NCI-H748 (cell line): ENCODE results near the gene PARM1.
"Not testable (repeated sequence)": the region's sequence is repeated elsewhere in the genome, so short reads cannot be mapped to it uniquely, and the experiment has no call there.

Source experiments
- DNase-seq: peaks from one replicate; lab custom pipeline; 2025; ENCODE audit not compliant: unreplicated experiment; lab: John Stamatoyannopoulos, UW

The PARM1 gene

DNA sequence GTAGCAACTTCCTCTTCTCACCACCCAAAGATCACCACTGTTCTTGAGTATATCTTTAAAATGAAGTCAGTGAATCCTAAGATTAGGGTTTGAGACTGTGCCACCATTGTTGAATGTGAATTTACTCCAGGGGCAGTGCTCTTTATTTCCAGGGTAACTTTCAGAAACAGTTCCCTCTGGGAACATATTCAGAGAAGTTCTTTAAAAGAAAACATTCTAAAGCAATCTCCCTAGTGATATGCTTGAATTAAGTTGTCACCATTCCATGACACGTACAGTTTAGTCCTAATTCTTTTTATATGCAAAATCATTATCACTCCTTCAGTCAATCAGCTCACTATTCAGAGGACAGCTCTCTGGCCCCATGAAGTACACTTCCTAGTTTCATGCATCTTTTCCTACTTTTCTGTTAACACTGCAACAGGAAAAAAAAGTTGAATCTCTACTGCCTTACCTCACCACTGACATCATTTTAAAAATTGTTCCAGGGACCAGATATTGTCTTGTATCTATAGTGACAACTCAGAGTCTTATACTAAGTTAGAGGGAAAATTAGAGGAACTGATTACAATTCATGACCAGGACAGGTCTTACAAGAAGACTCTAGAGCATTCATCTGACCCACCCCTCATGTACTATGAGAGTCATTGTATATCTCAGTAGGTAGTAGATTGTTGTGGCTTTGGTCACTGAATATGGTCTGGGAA, 49.8 kb downstream of the PARM1 start:
- DNase-seq = no peak

DNA sequence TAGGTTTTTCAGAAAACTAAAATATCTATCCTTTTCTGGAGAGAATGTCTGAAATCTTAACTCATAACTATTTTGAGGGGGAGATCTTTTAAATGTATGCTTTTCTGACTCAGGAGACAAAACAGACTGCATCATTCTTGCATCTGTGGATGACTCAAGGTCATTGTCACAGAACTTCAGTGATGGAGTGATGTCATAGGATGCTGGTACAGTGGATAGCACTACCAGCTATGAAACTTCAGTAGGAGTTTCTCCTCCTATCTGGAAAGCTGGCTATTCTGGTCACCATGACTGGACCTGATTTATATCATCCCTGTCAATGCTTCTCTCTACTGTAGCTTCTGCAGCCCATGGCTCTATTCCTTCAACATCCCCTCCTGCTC, 50.3 kb downstream of the PARM1 start:
- DNase-seq = no peak

DNA sequence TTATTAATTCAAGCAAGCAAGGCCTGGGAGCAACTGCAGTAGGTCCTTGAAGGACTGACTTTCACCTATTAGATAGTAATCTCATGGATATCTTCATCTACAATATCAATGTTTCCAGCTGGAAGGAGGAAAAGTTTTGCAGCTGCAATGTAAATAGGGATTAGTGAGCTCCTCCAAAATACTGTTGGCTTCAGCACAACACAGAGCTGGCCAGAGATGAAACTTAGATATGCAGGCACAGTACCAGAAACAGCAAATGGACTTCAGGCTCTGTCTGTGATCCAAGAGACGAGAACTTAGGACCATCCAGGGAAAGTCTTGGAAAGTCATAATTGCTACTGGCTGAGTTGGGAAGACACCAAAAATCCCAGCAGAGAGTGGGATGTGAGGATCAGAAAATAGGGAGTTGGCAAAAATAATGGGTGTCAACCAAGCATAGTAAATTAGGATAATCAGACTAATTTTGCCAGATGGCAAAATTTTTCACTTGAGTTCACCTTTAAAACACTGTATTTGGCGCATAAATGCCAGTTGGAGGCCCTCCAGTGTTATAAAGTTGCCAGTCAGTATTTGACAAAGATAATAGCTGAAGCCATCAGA, 57.5 kb downstream of the PARM1 start:
- no peak for DNase-seq

DNA sequence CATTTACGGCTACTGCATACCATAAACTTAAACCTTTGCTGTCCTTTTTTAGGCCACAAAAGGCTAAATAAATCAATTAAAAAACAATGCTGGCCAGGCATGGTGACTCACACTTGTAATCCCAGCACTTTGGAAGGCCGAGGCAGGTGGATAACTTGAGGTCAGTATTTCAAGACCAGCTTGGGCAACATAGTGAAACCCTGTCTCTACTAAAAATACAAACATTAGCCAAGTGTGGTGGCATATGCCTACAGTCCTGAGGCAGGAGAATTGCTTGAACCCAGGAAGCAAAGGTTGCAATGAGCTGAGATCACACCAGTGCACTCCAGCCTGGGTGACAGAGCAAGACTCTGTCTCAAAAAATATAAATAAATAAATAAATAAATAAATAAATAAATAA, 61.5 kb downstream of the PARM1 start:
- not testable (repeated sequence) for DNase-seq

DNA sequence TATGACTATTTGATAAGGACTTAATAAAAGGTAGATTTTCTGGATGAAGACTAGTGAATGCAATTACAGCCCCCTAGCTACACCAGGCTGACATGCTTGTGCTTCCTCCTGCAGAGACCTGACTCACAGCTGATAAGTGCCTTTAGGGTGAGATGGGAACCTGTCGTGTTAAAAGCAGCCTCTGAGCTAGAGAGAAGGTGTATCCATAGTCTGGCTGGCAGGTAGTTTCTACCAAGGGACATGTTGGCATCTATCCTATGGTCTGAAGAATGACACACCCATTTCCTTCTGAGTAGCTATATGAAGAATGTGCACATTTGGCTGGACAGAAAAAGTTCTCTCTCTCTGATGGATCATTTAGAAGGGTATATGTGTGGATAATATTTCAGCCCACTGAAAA, 64.1 kb downstream of the PARM1 start:
- no peak for DNase-seq

DNA sequence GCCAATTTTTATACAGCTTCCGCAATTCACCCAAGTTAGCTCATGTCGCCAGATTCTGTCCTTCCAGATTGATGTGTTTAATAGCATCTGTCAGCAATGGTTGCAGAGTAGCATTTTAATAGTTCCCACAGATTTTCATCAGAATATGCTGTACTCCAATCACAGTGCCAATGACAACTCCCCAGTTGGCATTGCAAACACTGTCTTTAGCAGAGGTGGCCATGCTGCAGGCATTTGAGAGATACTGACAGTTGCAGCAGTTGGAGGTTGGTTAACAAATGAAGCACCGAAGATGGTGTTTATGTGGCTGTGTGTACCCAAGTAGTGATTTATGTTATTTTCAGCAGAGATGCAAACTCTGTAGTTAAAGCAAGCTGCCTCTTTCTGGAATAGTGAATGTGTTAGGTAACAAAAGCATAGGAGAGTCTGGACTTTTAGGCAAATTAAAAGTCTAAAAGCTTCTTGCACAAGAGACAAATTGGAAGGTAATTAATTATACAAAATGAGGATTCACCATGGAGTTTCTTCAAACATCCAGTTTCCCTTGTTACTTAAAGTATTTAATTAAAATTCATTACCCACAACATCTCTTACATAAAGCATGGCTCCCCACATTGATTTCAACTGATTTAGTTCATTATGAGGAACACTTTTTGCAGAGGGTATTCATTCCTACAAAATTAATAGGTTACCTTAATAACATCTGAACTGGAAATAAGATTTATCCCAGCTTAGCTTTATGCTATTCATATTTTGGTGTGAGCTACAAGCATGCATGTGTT, 65.2 kb downstream of the PARM1 start:
- DNase-seq = no peak

DNA sequence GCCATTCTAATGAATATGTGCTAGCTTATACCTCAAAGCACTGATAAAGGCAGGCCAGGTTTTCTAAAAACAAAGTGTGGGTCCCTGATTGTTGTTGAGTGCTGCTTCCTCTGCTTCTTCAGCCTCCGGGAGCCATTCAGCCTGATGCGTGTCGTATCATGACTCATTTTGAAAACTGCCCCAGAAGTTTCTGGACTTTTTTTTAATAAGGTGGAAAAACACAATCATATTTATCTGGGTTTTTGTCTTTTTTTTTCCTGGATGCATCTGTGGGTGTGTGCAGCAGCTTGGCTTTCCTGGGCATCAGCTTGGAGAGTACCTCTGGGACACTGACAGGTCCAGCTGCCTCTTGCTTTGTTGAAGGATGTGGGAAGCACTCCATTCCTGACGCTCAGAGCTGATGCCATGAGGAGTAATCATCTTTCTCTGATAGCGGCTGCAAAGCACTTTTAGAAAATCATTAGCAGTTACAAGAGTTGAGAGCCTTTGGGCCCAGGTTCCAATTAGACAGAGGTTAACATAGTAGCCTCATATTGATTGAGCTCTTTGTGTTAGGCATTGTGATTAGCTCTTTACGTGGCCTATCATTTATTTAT, 66.9 kb downstream of the PARM1 start:
- DNase-seq = no peak

DNA sequence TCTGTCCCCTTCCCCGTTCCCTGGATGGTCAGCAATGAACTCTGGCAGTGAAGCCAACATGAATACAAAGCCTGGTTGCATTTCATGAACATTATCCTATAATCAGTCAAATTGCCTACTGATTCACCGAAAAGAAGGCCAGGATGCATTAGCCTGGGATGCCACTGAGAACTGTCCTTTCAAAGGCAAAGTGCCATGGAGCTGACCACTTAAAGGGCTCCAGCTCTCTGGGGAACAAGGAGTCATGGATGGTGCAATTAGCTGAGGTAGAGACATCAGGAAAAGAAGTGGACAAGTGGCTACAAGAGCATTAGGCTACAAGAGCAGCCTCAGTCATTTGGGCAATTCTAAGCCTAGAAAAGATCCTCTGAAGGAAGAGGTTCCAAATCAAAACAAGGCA, 69.0 kb downstream of the PARM1 start:
- DNase-seq = no peak

DNA sequence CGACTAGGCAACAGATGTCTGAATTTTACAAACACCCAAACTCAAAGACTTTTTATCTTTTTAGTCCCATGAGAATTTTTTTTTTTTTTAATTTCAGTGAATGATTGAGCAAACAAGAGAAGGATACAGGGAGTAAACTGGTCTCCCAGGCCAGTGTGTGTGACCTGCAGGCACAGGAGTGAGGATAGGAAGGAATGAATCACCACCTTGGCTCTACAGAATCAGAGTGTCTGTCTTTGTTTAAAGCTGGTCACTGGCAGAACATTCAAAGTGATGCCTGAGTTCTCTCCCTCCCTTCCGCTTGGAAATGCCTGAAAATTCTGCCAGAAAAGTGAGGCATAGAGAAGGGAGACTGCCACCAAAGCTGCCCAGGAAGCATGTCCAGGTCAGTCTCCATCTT, 69.5 kb downstream of the PARM1 start:
- DNase-seq = no peak

DNA sequence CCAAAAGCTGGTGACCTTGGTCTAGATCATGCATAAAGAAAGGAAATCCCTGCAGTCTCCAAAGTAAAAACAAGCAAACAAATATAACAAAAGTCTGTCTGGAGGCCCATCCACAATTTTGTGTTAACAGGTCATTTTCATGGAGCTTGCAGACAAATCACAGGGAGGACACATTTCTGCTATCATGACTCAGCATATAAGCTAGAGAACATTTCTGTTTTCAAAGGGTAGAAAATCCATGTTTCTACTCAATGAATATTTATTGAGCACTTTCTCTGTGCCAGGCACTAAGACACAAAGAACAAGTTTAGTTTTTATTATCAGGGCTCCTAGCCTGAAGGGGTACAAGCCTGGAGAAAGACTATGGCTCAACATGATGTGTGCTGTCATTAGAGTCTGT, 71.1 kb downstream of the PARM1 start:
- no peak for DNase-seq

DNA sequence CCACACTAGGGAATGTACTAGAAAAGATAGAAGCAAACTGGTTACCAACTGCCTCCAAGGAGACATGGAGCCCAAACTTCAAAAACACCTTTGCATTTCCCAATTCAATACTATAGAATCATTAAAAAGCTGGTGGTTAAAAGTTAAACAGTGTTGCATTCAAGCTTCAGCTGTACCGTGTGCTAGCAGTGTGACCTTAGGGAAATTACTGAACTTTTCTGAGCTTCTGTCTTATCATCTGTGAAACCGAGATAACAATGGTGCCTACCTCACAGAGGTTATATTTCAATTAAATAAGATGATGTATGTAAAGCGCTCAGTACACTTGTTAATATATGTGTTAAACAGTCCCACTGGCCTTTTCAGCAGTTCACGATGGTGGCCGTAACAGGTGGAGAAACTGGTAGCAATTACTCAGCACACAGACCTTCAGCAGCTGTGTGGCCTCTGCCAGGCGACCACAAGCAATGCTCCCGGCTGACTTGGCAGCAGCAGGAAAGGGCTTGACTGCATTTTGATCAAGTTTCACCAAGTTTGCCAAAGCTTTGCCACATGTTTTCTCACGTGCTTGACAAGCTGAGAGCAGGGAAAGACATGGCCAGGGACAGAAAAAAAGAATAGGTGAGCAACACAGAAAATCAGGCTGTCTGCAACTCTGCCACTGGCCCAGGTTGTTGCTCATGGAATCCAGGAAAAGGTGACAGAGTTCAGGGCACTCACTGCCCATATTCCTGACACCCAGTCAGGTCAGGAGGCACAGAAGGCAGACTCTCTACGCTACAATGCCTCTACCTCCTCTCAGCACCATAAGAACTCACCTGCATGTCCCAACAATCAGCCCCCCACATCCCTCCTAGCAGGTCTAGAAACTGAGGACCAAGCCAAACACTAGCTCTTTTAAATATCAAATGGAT, 72.1 kb downstream of the PARM1 start:
- DNase-seq = no peak

DNA sequence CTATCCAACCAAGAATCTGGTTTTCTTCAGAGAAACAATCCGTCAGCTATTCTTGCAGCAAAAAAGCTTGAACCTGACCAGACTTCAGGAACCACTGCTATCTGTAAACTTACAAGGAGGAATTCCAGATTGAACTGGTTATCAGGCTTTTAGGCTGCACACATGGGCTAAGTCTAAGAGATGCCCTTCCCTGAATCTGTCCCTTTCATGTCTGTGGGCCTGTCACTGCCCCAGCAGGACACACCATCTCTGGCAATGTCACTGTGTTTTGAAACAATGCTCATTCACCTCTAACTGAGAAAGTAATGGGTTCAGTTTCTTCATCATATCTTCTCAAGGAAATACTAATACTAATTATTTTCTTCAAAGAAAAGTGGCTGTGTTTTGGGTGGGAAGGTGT, 72.8 kb downstream of the PARM1 start:
- DNase-seq = no peak

DNA sequence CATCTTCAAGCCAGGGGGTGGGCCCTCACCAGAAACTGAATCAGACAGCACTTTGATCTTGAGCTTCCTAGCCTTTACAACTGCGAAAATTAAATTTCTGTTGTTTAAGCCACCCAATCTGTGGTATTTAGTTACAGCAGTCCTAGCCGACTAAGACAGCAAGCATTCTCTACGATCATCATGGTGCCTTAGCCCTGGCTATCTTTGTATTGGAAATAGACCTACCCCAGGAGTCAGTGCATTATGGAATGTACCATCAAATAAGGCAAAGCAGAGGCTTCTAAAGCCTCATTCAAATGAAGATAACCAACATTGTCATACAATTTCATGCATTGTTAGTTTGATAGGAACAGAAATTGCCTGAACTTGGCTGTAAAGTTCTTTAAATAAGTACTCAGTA, 75.0 kb downstream of the PARM1 start:
- no peak for DNase-seq

DNA sequence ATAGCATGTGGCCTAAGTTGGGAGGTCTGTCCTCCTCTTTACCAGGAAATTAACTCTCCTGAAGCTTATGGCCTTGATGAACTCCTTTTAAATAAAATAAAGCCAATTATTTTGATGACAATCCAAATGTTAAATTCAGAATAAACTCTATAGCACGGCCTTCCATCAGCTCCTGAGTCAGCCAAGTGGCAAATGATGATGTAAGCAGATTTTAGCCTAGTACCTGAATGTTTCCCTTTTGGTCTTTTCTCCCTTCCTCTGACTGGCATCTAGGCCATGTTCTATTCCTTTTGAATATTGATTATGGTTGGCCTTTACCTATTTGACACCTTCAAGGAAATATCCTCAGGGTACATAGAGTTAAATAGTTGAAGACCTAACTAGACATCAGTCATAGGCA, 76.2 kb downstream of the PARM1 start:
- no peak for DNase-seq

DNA sequence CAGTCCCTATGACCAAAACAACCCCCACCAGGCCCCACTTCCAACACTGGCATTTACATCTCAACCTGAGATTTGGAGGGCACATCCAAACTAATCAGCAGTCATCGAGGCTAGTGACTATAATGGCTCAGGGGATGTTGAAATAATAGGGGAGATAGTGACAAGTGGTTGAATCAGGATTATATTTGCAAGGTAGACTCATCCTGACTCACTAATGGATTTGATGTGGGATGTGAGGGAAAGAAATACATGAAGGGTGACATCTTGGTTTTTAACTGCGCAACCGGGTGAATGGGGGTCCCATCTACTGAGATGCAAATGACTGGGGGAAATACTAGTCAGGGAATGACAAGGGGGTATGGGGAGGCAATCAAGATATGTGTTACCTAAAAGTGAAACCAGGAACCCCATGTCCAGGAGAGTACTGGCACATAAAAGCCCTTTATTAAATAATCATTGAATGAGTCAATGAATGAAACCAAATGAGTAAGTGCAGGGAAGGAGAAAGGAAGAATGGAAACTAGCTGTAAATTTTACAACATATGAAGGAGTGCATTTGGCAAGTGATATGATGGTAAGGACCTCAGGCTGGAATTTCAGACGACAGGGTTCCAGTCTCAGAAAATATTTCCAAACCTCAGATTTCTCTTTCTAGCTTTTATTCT, 78.3 kb downstream of the PARM1 start:
- DNase-seq = no peak

DNA sequence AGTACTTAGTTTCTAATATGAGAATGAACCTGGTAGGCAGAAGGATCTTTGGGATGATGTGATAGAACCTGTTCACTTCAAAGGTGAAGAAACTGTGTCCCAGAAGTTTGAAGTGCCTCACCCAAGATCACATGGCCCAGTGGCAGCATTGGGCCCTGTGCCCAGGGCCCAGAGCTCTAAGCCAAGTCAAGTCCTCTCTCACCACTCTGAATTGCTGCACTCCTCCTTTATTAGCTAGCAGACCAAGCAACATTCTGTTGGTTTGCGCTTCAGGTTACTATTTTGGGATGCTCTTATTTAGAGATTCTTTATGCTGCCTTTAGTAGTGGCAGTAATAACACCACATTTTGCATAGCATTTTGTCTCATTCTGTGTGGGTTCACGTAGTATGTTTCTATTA, 82.7 kb downstream of the PARM1 start:
- no peak for DNase-seq

DNA sequence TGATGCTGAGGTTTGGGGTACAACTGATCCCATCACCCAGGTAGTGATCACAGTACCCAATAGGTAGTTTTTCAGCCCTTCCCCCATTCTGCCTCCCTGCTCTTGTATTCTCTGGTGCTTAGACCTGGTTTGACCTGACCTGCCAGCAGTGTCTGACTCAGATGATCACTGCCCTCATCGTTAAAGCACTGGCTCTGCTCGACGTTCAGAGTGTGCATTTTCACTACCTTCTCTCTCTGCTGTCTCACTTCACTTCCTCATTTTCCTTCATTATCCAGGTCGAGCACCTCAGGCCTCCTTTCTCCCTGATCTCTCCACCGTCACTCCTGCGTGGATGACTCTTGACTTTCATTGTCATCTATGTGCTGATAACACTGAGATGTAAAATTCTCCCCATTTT, 83.6 kb downstream of the PARM1 start:
- no peak for DNase-seq

DNA sequence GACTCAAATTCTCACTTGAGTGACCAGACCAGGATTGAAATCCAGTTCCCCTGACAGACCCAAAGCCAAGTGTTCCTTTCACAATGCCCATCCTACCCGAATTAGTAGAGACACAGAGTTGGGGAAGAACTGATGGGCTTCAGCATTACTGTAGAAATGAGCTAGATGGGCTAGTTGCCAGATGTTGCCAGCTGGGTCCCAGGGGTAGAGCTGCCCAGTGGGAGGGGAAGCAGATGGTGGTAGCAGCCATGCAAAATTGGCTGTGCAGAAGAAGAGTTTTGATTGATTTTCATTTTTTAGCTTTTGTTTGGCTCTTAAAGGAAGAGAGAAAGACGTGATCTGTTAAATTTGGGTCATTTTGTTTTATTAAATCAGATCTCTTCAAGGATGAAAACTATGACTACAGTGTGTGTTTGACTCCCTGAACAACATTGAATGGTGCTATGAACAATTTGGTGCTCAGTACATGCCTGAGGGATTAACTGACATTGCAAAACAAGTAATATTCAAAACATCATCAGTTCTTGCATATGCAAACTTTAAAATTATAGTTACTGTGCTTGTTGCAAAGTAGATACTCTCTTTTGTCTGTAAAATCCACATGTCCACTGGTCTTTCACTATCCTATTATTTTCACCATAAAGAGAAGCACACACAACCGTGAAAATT, 86.0 kb downstream of the PARM1 start:
- no peak for DNase-seq

DNA sequence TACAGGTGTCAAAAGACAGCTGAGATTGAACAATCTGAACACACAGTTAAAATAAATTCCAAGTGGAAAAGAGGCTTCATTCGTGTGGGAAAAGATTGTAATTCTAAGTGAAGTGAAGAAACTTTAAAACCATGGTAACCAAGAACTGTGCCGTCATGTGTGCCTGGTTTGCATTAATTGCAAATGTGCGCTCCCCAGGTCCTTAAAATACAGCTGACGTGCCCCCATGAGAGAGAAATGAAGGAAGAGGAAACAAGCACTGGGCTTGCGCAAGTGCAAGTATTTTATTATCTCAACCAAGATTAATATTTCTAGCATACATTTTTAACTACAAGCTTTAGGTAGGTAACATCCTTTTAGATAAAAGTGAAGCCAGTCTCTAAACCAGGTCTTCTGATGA, 92.5 kb downstream of the PARM1 start:
- no peak for DNase-seq
